Measurements from ENCODE around the gene TMEM269.

Gene TMEM269

DNA sequence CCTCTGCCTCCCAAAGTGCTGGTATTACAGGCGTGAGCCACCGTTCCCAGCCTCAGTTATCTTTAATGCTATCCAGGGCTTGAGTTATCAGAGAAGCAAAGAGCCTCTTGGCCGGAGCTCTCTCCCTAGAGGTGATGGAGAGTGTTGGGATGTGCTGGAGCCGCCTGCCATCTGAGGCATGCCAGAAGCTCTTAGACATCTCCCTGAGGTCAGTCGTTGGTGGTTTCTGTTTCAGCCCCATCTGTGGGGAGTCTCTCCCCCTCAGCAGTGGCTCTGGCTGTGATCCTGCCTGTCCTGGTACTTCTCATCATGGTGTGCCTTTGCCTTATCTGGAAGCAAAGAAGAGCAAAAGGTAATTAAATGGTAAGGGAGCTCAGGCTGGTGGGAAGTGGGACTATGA, 50.0 kb downstream of the TMEM269 start:
- DNase-seq (ENCODE audit: low read depth) = no peak
- TF ChIP-seq, protein P1, sequence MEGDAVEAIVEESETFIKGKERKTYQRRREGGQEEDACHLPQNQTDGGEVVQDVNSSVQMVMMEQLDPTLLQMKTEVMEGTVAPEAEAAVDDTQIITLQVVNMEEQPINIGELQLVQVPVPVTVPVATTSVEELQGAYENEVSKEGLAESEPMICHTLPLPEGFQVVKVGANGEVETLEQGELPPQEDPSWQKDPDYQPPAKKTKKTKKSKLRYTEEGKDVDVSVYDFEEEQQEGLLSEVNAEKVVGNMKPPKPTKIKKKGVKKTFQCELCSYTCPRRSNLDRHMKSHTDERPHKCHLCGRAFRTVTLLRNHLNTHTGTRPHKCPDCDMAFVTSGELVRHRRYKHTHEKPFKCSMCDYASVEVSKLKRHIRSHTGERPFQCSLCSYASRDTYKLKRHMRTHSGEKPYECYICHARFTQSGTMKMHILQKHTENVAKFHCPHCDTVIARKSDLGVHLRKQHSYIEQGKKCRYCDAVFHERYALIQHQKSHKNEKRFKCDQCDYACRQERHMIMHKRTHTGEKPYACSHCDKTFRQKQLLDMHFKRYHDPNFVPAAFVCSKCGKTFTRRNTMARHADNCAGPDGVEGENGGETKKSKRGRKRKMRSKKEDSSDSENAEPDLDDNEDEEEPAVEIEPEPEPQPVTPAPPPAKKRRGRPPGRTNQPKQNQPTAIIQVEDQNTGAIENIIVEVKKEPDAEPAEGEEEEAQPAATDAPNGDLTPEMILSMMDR (IDR thresholded peaks at IDR 0.05; ENCODE audit: low read depth, low read length) = no peak
- TF ChIP-seq MYC (IDR thresholded peaks at IDR 0.05; ENCODE audit: low read depth, low read length) (no peak), POLR2A (IDR thresholded peaks at IDR 0.05; ENCODE audit: extremely low read depth, insufficient read length) (no peak)
- TF ChIP-seq, protein P2, sequence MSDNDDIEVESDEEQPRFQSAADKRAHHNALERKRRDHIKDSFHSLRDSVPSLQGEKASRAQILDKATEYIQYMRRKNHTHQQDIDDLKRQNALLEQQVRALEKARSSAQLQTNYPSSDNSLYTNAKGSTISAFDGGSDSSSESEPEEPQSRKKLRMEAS (IDR thresholded peaks at IDR 0.05; ENCODE audit: low read depth, low read length) = no peak
- no peak overlapping the region for H3K4me3 ChIP-seq (ENCODE audit: low read depth, low read length)

DNA sequence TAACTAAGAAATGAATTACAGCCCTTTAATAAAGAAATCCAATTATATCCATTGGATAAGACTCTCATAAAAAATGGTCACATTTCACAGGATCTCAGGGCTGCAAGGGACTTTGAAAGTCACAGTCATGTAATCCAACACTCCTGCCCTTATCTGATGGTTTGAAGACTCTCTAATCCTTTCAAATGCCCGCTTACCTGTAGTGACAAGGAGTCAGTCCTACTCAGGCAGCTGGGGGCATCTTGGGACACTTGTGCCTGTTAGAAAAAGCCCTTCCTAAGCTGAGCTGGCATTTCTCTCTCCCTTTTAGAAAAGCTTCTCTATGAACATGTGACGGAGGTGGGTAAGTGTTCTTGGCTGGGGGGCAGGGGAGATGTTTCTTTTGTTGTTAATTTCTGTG, 50.6 kb downstream of the TMEM269 start:
- no peak for DNase-seq (ENCODE audit: low read depth)
- H3K4me3 ChIP-seq (ENCODE audit: low read depth, low read length) = no peak overlapping the region
- TF ChIP-seq, protein P2 (IDR thresholded peaks at IDR 0.05; ENCODE audit: low read depth, low read length) = no peak
- TF ChIP-seq MYC (IDR thresholded peaks at IDR 0.05; ENCODE audit: low read depth, low read length) = no peak
- TF ChIP-seq, protein P1 (IDR thresholded peaks at IDR 0.05; ENCODE audit: low read depth, low read length) = no peak
- TF ChIP-seq POLR2A (IDR thresholded peaks at IDR 0.05; ENCODE audit: extremely low read depth, insufficient read length) = no peak

DNA sequence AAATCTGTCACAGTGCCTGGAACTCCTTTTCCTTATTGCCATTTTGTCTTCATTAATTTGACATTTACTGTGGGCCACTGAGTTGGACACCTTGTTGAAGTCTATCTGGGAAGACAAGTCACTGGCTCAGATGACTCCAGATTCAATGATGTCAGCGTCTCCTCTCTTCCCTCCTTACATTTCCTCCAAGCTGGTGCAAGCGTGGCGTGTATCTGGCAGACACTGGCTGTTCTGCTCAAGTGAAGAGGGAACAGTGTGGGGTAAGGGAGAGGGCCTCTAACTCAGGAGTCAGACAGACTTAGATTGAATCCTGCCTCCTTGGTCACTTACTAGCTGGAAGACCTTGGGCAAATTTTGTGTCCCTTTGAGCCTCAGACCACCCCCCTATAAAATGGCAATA, 52.9 kb downstream of the TMEM269 start:
- TF ChIP-seq POLR2A (IDR thresholded peaks at IDR 0.05; ENCODE audit: extremely low read depth, insufficient read length) = no peak
- no peak for DNase-seq (ENCODE audit: low read depth)
- no peak overlapping the region for H3K4me3 ChIP-seq (ENCODE audit: low read depth, low read length)

DNA sequence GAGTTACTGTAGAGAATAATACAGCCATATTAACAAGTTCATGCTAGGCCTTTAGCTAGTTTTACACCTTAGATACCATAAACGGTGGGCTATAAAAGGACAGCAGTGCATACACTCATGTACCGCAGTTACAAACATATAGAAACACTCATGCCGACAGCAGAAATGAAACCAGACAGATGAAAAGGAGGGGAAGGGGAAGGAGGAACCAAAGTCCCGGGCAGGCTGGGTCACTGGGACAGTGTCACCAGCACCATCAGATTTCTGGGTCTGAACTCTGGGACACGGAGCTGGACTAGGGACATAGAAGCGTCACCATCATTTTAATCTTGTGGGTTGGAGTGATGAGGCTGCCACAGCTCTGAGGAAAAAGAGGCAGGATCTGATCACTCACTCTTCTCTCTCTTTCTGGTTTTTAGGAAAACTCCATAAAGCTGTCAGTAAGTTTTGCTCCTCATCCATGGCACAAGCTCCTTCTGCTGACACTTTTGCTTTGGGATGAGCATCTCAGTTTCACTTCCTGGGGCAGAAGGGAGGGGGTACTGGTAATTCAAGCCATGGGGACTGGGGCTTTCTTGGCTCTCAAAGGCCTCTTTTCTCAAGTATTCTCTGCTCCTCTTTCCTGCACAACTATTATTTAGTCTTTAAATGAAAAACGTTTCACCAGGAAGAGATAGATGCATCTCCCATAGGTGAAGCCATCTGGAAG, 53.8 kb downstream of the TMEM269 start:
- TF ChIP-seq MYC (IDR thresholded peaks at IDR 0.05; ENCODE audit: low read depth, low read length) (no peak), POLR2A (IDR thresholded peaks at IDR 0.05; ENCODE audit: extremely low read depth, insufficient read length) (no peak)
- TF ChIP-seq, protein P1 (IDR thresholded peaks at IDR 0.05; ENCODE audit: low read depth, low read length) = no peak
- TF ChIP-seq, protein P2 (IDR thresholded peaks at IDR 0.05; ENCODE audit: low read depth, low read length) = no peak
- H3K4me3 ChIP-seq (ENCODE audit: low read depth, low read length) = no peak overlapping the region
- DNase-seq (ENCODE audit: low read depth) = no peak

DNA sequence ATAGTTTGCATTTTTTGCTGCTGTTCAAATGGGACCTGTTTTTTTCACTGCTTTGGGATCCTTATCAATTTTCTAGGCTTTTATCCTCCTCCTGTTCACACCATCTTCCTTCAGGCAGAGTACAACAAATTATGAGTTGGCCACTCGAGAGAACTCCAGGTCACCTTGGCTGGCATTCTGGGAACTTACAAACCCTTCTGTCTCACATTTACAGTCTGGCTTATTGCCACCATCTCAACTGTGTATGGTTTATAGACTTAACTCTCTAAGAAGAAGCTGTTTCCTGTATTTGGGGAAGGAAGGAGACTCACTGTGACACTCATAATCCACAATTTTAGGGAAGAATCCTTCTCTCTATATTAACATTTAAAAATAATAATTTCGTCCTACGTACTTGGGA, 56.2 kb downstream of the TMEM269 start:
- DNase-seq (ENCODE audit: low read depth) = no peak
- H3K4me3 ChIP-seq (ENCODE audit: low read depth, low read length) = no peak overlapping the region
- no peak for TF ChIP-seq POLR2A (IDR thresholded peaks at IDR 0.05; ENCODE audit: extremely low read depth, insufficient read length)
- TF ChIP-seq MYC (IDR thresholded peaks at IDR 0.05; ENCODE audit: low read depth, low read length) = no peak
- TF ChIP-seq, protein P1 (IDR thresholded peaks at IDR 0.05; ENCODE audit: low read depth, low read length) = no peak
- TF ChIP-seq, protein P2 (IDR thresholded peaks at IDR 0.05; ENCODE audit: low read depth, low read length) = no peak

DNA sequence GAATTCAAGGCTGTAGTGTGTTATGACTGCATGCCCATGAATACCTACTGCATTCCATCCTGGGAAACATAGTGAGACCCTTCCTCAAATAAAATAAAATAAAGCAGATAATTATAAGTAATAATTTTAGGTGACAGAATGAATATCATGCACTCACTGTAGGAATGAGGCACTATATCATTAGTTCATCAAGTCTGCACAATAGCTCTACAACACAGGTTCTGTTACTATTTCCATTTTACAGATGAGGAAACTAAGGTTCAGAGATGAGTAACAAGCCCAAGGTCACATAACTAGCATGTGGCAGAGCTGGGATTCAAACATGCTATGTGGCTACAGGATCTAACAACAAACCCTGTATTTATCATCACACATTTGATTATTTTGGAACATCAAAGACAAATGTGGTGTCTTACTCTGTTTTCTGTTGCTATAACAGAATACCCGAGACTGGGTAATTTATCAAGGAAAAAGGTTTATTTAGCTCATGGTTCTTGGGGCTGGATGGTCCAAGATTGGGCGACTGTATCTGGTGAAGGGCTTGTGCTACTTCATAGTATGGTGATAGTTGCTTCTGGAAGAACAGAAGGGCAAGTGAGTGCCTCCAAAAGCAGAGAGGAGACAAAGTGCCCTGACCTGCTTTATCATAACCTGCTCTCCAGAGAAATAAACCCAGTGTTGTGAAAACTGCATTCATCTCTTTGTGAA, 56.8 kb downstream of the TMEM269 start:
- DNase-seq (ENCODE audit: low read depth) = no peak
- H3K4me3 ChIP-seq (ENCODE audit: low read depth, low read length) = no peak overlapping the region
- TF ChIP-seq, protein P1 (IDR thresholded peaks at IDR 0.05; ENCODE audit: low read depth, low read length) = no peak
- no peak for TF ChIP-seq POLR2A (IDR thresholded peaks at IDR 0.05; ENCODE audit: extremely low read depth, insufficient read length)
- TF ChIP-seq, protein P2 (IDR thresholded peaks at IDR 0.05; ENCODE audit: low read depth, low read length) = no peak
- no peak for TF ChIP-seq MYC (IDR thresholded peaks at IDR 0.05; ENCODE audit: low read depth, low read length)

Data from NB4 (cell line).